NCI-H2227 (cell line): ENCODE data around the gene ANKS1B.
"Not testable (repeated sequence)": the region's sequence is repeated elsewhere in the genome, so short reads cannot be mapped to it uniquely, and the experiment has no call there.

Source experiments
- DNase-seq: peaks from one replicate; lab custom pipeline; 2025; ENCODE audit not compliant: unreplicated experiment; lab: John Stamatoyannopoulos, UW

ANKS1B gene

GRCh38 chr12:99611117-99611516 lies 373.6 kb downstream of the ANKS1B start:
- DNase-seq, result no peak

- DNase-seq, result no peak
Measured at GRCh38 chr12:99609455-99610181, 375.1 kb downstream of the ANKS1B start.

GRCh38 chr12:99600388-99600787 lies 384.3 kb downstream of the ANKS1B start:
- peak; percentile 46 for DNase-seq

GRCh38 chr12:99598785-99599184 lies 386.0 kb downstream of the ANKS1B start:
- DNase-seq, result no peak

GRCh38 chr12:99596762-99597161 lies 388.0 kb downstream of the ANKS1B start:
- no peak for DNase-seq

GRCh38 chr12:99577125-99577524 lies 407.6 kb downstream of the ANKS1B start:
- DNase-seq, result not testable (repeated sequence)

GRCh38 chr12:99573980-99574379 lies 410.8 kb downstream of the ANKS1B start:
- DNase-seq, result no peak

- DNase-seq, result no peak
Measured at GRCh38 chr12:99567072-99567471, 417.7 kb downstream of the ANKS1B start.

GRCh38 chr12:99558109-99558508 lies 426.6 kb downstream of the ANKS1B start:
- DNase-seq, result no peak

- DNase-seq, result no peak
Measured at GRCh38 chr12:99553461-99553860, 431.3 kb downstream of the ANKS1B start.

GRCh38 chr12:99552022-99552421 lies 432.7 kb downstream of the ANKS1B start:
- DNase-seq, result no peak

GRCh38 chr12:99549651-99550050 lies 435.1 kb downstream of the ANKS1B start:
- no peak for DNase-seq

- DNase-seq, result no peak
Measured at GRCh38 chr12:99549196-99549595, 435.5 kb downstream of the ANKS1B start.

- DNase-seq, result no peak
Measured at GRCh38 chr12:99544457-99544856, 440.3 kb downstream of the ANKS1B start.

- no peak for DNase-seq
Measured at GRCh38 chr12:99529966-99530365, 454.8 kb downstream of the ANKS1B start.

GRCh38 chr12:99528478-99528877 lies 456.3 kb downstream of the ANKS1B start:
- DNase-seq, result no peak

- DNase-seq, result no peak
Measured at GRCh38 chr12:99523853-99524252, 460.9 kb downstream of the ANKS1B start.

- no peak for DNase-seq
Measured at GRCh38 chr12:99522456-99522855, 462.3 kb downstream of the ANKS1B start.

- DNase-seq, result no peak
Measured at GRCh38 chr12:99521664-99522063, 463.1 kb downstream of the ANKS1B start.

- no peak for DNase-seq
Measured at GRCh38 chr12:99513066-99513465, 471.7 kb downstream of the ANKS1B start.

- DNase-seq, result no peak
Measured at GRCh38 chr12:99505805-99506204, 478.9 kb downstream of the ANKS1B start.

GRCh38 chr12:99498756-99499155 lies 486.0 kb downstream of the ANKS1B start:
- no peak for DNase-seq

GRCh38 chr12:99495799-99496198 lies 488.9 kb downstream of the ANKS1B start:
- no peak for DNase-seq
